NCI-H1417 (cell line): Measurements from ENCODE around the gene MGAT5.
A peak's percentile ranks its signal among the peaks of the same experiment; 100 is the strongest.

Experiments used
- DNase-seq, 3 experiments: peaks; one replicate each; lab custom pipeline; 2025; lab: John Stamatoyannopoulos, UW

The MGAT5 gene

GRCh38 chr2:134421556-134422328 lies 167.9 kb downstream of the MGAT5 start:
- no peak for DNase-seq

GRCh38 chr2:134425724-134426496 lies 172.0 kb downstream of the MGAT5 start:
- no peak for DNase-seq

- DNase-seq, result no peak
Observed at GRCh38 chr2:134426721-134427120, 172.8 kb downstream of the MGAT5 start.

GRCh38 chr2:134429886-134430285 lies 176.0 kb downstream of the MGAT5 start:
- no peak for DNase-seq

- no peak for DNase-seq
Observed at GRCh38 chr2:134431838-134432434, 178.1 kb downstream of the MGAT5 start.

GRCh38 chr2:134432435-134432883 lies 178.6 kb downstream of the MGAT5 start:
- peak in 2 of 3 experiments; percentile 47 to 54 for DNase-seq

GRCh38 chr2:134433469-134433868 lies 179.6 kb downstream of the MGAT5 start:
- DNase-seq, result no peak

GRCh38 chr2:134433979-134434378 lies 180.1 kb downstream of the MGAT5 start:
- DNase-seq, result peak in 1 of 3 experiments; percentile 21

GRCh38 chr2:134435505-134435904 lies 181.6 kb downstream of the MGAT5 start:
- no peak for DNase-seq

- DNase-seq, result no peak
Observed at GRCh38 chr2:134435936-134436335, 182.1 kb downstream of the MGAT5 start.

- no peak for DNase-seq
Observed at GRCh38 chr2:134436706-134437105, 182.8 kb downstream of the MGAT5 start.

GRCh38 chr2:134438371-134438770 lies 184.5 kb downstream of the MGAT5 start:
- no peak for DNase-seq

GRCh38 chr2:134440336-134440909 lies 186.6 kb downstream of the MGAT5 start:
- DNase-seq, result no peak

GRCh38 chr2:134441153-134441863 lies 187.4 kb downstream of the MGAT5 start:
- DNase-seq, result no peak

- no peak for DNase-seq
Observed at GRCh38 chr2:134443814-134444480, 190.1 kb downstream of the MGAT5 start.

- DNase-seq, result no peak
Observed at GRCh38 chr2:134445116-134445515, 191.2 kb downstream of the MGAT5 start.

- peak in 1 of 3 experiments; percentile 46 for DNase-seq
Observed at GRCh38 chr2:134445985-134446382, 192.1 kb downstream of the MGAT5 start.

GRCh38 chr2:134446383-134447017 lies 192.6 kb downstream of the MGAT5 start:
- peak in 2 of 3 experiments; percentile 46 to 77 for DNase-seq

GRCh38 chr2:134447669-134448068 lies 193.8 kb downstream of the MGAT5 start:
- no peak for DNase-seq

GRCh38 chr2:134448650-134449049 lies 194.8 kb downstream of the MGAT5 start:
- no peak for DNase-seq

- no peak for DNase-seq
Observed at GRCh38 chr2:134449157-134449556, 195.3 kb downstream of the MGAT5 start.
